ENCODE measurements around the gene DBI. TPM values are rescaled to one million over a fixed set of nuclear protein-coding genes. Genes with fewer than 3 reads are reported as not detected.

DBI gene
- 96.1 and 116 TPM in 2 replicates for total RNA-seq

GRCh38 chr2:119366649-119367471 is at the start of gene DBI, which contains the start of gene C2orf76:
Gene DBI (plus strand): TSS chr2:119366977. CDS start chr2:119367052, 75 bp downstream.
Gene C2orf76 (minus strand): TSS chr2:119366834. CDS start chr2:119339959, 26,875 bp downstream.

Other genes starting within 250 kb of the DBI start
- gene C1QL2, start 208.2 kb upstream of the DBI start, total RNA-seq: not detected in 2 replicates
- gene STEAP3, start 143.1 kb upstream of the DBI start, total RNA-seq: 23.6 and 33.5 TPM in 2 replicates
- 8.4 and 10.2 TPM in 2 replicates for gene C2orf76, start 143 bp upstream of the DBI start, total RNA-seq
- 0.12 TPM in 1 of 2 replicates, not detected in the other for gene TMEM37, start 64.9 kb downstream of the DBI start, total RNA-seq
- not detected in 2 replicates for gene SCTR, start 157.5 kb downstream of the DBI start, total RNA-seq
- gene CFAP221, start 177.5 kb downstream of the DBI start, total RNA-seq: 0.12 TPM in 1 of 2 replicates, not detected in the other

Data from uterine smooth muscle cell (primary cell).